Keratinocyte (primary cell): ENCODE results near the gene BCAS3. TPM values are rescaled to one million over a fixed set of nuclear protein-coding genes. Genes with fewer than 3 reads are reported as not detected.

Experiments used
- DNase-seq: peaks from one replicate; pipeline ENCODE4 v3.0.0-alpha.2; 2011; ENCODE audit warnings: low read depth, missing footprints, low spot score
- FAIRE-seq: peaks from 2 replicates; lab custom pipeline; 2011; peaks lifted over from hg19 to GRCh38; lab: Jason Lieb, UNC
- H2AFZ ChIP-seq: 2 replicates; pipeline ENCODE4 v1.6.0; 2012; ENCODE audit warnings: low read length, control low read depth, inconsistent platforms; ENCODE audit not compliant: control insufficient read depth
- H3K27ac ChIP-seq: 2 replicates; pipeline ENCODE4 v1.5.1; 2011; ENCODE audit warnings: low read length; ENCODE audit not compliant: control insufficient read depth, insufficient read depth
- H3K27me3 ChIP-seq: 3 replicates; pipeline ENCODE4 v1.6.0; 2011; ENCODE audit warnings: low read length; ENCODE audit not compliant: control insufficient read depth, insufficient read depth; ENCODE audit errors: extremely low read depth
- H3K36me3 ChIP-seq, 2 experiments: 2 replicates in 1 of 2; 3 replicates in 1 of 2; pipeline ENCODE4 v1.5.1; 2011; ENCODE audit warnings: low read length in 2 of 2, mild to moderate bottlenecking in 1 of 2; ENCODE audit not compliant: control insufficient read depth in 2 of 2, insufficient read depth in 2 of 2; ENCODE audit errors: extremely low read depth in 1 of 2
- H3K4me1 ChIP-seq: 3 replicates; pipeline ENCODE4 v1.5.1; 2011; ENCODE audit warnings: low read length; ENCODE audit not compliant: control insufficient read depth, insufficient read depth; ENCODE audit errors: extremely low read depth
- H3K4me2 ChIP-seq: 3 replicates; pipeline ENCODE4 v1.6.0; 2011; ENCODE audit warnings: low read depth, low read length; ENCODE audit not compliant: control insufficient read depth, insufficient read depth; ENCODE audit errors: extremely low read depth
- H3K4me3 ChIP-seq, 3 experiments: fragments of 200-600 bp in 1 of 3; sonication (generic) in 1 of 3; 2 replicates in 2 of 3; 3 replicates in 1 of 3; pipeline ENCODE4 v1.5.1; 2011 to 2016; ENCODE audit warnings: low read length in 3 of 3, mild to moderate bottlenecking in 3 of 3, control low read depth in 2 of 3, inconsistent platforms in 1 of 3, low read depth in 1 of 3, mixed read lengths in 1 of 3, mixed run types in 1 of 3, moderate library complexity in 1 of 3; ENCODE audit not compliant: control insufficient read depth in 2 of 3, insufficient read depth in 2 of 3; ENCODE audit errors: extremely low read depth in 1 of 3
- H3K79me2 ChIP-seq: 2 replicates; pipeline ENCODE4 v1.6.0; 2012; ENCODE audit warnings: low read length; ENCODE audit not compliant: control insufficient read depth, insufficient read depth
- H3K9ac ChIP-seq: 3 replicates; pipeline ENCODE4 v1.6.0; 2011; ENCODE audit warnings: low read length; ENCODE audit not compliant: control insufficient read depth, insufficient read depth; ENCODE audit errors: extremely low read depth
- H3K9me1 ChIP-seq: 3 replicates; pipeline ENCODE4 v1.6.0; 2011; ENCODE audit warnings: low read length; ENCODE audit not compliant: control insufficient read depth, insufficient read depth; ENCODE audit errors: extremely low read depth
- H3K9me3 ChIP-seq: 2 replicates; pipeline ENCODE4 v1.5.1; 2012; ENCODE audit warnings: low read depth, low read length; ENCODE audit not compliant: control insufficient read depth
- H4K20me1 ChIP-seq: 3 replicates; pipeline ENCODE4 v1.6.0; 2011; ENCODE audit warnings: low read length; ENCODE audit not compliant: control insufficient read depth, insufficient read depth; ENCODE audit errors: extremely low read depth
- EZH2 ChIP-seq: IDR thresholded peaks from one replicate; pipeline ENCODE4 v1.6.1; 2012; ENCODE audit warnings: inconsistent platforms, mild to moderate bottlenecking, low read length, moderate library complexity
- dilution Hi-C: fragments of 300-500 bp; cut with MboI; formaldehyde crosslinking; loops from one replicate; pipeline ENCODE4 v1.7.0; 2020; ENCODE audit warnings: low sequenced_read_pairs; ENCODE audit not compliant: extremely low pct_ligation_motif_present
- polyA plus RNA-seq, 5 experiments: library from polyadenylated mRNA; depleted of rRNA in 3 of 5; stranded (reverse) in 3 of 5; stranded (forward) in 1 of 5; unstranded in 1 of 5; fragments of >200 nt; gene quantifications; 1 replicate in 1 of 5; 2 replicates in 3 of 5; 3 replicates in 1 of 5; pipeline versions ENCODE4 v1.2.1 to v1.2.3, GENCODE V29; 2011 to 2012; ENCODE audit warnings: missing spikeins in 2 of 5, low read depth in 1 of 5, low replicate concordance in 1 of 5
- TF ChIP-seq, protein P1 (sequence below), 3 experiments: IDR thresholded peaks in 1 of 3; conservative IDR thresholded peaks in 1 of 3; optimal IDR thresholded peaks in 1 of 3; 2 replicates in 2 of 3; 3 replicates in 1 of 3; pipeline versions ENCODE3 to v1.5.1; 2011; ENCODE audit warnings: low read length in 3 of 3, mild to moderate bottlenecking in 3 of 3, moderate library complexity in 2 of 3, control low read depth in 1 of 3, inconsistent platforms in 1 of 3; ENCODE audit not compliant: insufficient read depth in 2 of 3; ENCODE audit errors: extremely low read depth in 1 of 3

Gene BCAS3
- polyA plus RNA-seq, 1 donor (not counting 4 experiments of a cell fraction or from before 2014, with no cell fraction given): 11.8 TPM

DNA sequence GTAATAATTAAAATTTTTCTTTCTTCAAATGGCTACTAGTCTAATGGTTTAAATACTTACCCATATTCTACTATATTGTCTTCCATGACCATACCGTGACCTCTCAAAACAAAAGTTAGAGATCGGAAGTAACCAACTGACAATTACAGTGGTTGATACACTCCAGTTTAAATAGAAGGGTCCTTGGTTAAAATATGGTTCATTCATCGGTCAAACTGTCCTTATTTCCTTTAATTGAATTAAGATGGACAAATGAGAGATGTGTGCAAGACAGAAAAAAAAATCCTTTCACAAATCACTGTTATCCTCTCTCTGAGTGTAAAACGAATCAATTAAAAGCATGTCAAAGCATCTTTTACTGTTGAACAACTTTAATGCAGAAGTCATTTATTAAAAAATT is 507.7 kb downstream of the BCAS3 start:
- no peaks in the 10 kb centered on the region for H3K27me3 ChIP-seq
- H3K4me1 ChIP-seq: no peaks in the 10 kb centered on the region
- dilution Hi-C loops: no loop called here
- no peaks in the 10 kb centered on the region for H3K36me3 ChIP-seq
- H3K4me3 ChIP-seq: no peak overlapping the region
- TF ChIP-seq, protein P1, sequence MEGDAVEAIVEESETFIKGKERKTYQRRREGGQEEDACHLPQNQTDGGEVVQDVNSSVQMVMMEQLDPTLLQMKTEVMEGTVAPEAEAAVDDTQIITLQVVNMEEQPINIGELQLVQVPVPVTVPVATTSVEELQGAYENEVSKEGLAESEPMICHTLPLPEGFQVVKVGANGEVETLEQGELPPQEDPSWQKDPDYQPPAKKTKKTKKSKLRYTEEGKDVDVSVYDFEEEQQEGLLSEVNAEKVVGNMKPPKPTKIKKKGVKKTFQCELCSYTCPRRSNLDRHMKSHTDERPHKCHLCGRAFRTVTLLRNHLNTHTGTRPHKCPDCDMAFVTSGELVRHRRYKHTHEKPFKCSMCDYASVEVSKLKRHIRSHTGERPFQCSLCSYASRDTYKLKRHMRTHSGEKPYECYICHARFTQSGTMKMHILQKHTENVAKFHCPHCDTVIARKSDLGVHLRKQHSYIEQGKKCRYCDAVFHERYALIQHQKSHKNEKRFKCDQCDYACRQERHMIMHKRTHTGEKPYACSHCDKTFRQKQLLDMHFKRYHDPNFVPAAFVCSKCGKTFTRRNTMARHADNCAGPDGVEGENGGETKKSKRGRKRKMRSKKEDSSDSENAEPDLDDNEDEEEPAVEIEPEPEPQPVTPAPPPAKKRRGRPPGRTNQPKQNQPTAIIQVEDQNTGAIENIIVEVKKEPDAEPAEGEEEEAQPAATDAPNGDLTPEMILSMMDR (optimal IDR thresholded peaks at IDR 0.05 in 1 of 3, IDR thresholded peaks at IDR 0.05 in 1 of 3, conservative IDR thresholded peaks at IDR 0.05 in 1 of 3; ENCODE audit: extremely low read depth in 1 of 3, insufficient read depth in 2 of 3, low read length in 3 of 3): no peak
- TF ChIP-seq EZH2: no peak
- H3K9ac ChIP-seq: no peak overlapping the region
- H3K79me2 ChIP-seq: no peaks in the 10 kb centered on the region
- H2AFZ ChIP-seq: no peak overlapping the region
- no peak overlapping the region for H3K27ac ChIP-seq
- DNase-seq (no peak), FAIRE-seq (no peak)
- no peaks in the 10 kb centered on the region for H4K20me1 ChIP-seq
- H3K9me1 ChIP-seq: no peaks in the 10 kb centered on the region
- H3K4me2 ChIP-seq: no peak overlapping the region
- H3K9me3 ChIP-seq: no peaks in the 10 kb centered on the region

DNA sequence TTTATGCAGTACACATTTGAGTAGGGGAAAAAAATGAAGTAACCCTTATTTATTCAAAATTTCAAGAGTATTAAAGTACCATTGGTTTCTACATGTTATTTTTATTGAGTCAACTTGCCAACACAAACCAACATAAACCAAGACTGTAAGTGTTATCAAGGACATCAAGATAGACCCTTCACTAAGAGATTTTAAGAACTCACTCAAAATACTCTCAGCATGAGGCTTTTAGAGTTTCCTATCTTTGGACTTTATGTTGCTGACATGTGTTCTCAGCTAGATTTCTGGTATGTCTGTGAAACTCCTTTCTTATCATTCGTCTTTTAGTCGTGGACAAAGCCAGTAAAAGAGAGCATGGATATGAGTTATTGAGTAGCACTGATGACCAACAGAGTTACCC is 509.4 kb downstream of the BCAS3 start:
- H3K9me1 ChIP-seq: no peaks in the 10 kb centered on the region
- DNase-seq (no peak), FAIRE-seq (no peak)
- no peak overlapping the region for H3K4me3 ChIP-seq
- no peaks in the 10 kb centered on the region for H3K27me3 ChIP-seq
- no peaks in the 10 kb centered on the region for H3K4me1 ChIP-seq
- no peak overlapping the region for H3K27ac ChIP-seq
- TF ChIP-seq EZH2: no peak
- TF ChIP-seq, protein P1 (optimal IDR thresholded peaks at IDR 0.05 in 1 of 3, IDR thresholded peaks at IDR 0.05 in 1 of 3, conservative IDR thresholded peaks at IDR 0.05 in 1 of 3; ENCODE audit: extremely low read depth in 1 of 3, insufficient read depth in 2 of 3, low read length in 3 of 3): no peak
- H4K20me1 ChIP-seq: no peaks in the 10 kb centered on the region
- dilution Hi-C loops: no loop called here
- H3K9me3 ChIP-seq: no peaks in the 10 kb centered on the region
- H3K9ac ChIP-seq: no peak overlapping the region
- no peaks in the 10 kb centered on the region for H3K36me3 ChIP-seq
- no peaks in the 10 kb centered on the region for H3K79me2 ChIP-seq
- H2AFZ ChIP-seq: no peak overlapping the region
- no peak overlapping the region for H3K4me2 ChIP-seq
